HEK293 (cell line): ENCODE measurements around the gene GPC2.

ENCODE experiments used
- CTCF ChIA-PET: fragments of 350-600 bp; formaldehyde crosslinking; extraction: SDS; loops from one replicate; lab custom pipeline; 2021; ENCODE audit warnings: antibody characterized with exemption; lab: Yijun Ruan, JAX
- POLR2A ChIA-PET: fragments of 300-600 bp; formaldehyde crosslinking; extraction: SDS; loops from one replicate; lab custom pipeline; 2020; ENCODE audit warnings: antibody characterized with exemption, inconsistent platforms; lab: Yijun Ruan, JAX
- H3K27ac ChIP-seq: fragments of 200-500 bp; sonication (Bioruptor generic); 2 replicates; pipeline ENCODE4 v1.5.1; 2014; ENCODE audit warnings: low read depth, low read length, control low read depth, inconsistent platforms; ENCODE audit errors: extremely low read depth
- H3K36me3 ChIP-seq, 2 experiments: fragments of 200-500 bp in 1 of 2; sonication (Bioruptor generic) in 1 of 2; 1 replicate in 1 of 2; 2 replicates in 1 of 2; pipeline ENCODE4 v1.5.1; 2014 to 2017; ENCODE audit warnings: inconsistent platforms in 2 of 2, low read length in 2 of 2; ENCODE audit not compliant: control insufficient read depth in 2 of 2, insufficient read depth in 1 of 2
- H3K4me1 ChIP-seq: fragments of 200-500 bp; sonication (Bioruptor generic); 2 replicates; pipeline ENCODE4 v1.5.1; 2014; ENCODE audit warnings: mild to moderate bottlenecking, low read length, inconsistent platforms; ENCODE audit not compliant: control insufficient read depth, insufficient read depth
- H3K4me3 ChIP-seq: 2 replicates; pipeline ENCODE4 v1.5.1; 2011; ENCODE audit warnings: low read depth, mild to moderate bottlenecking, control low read depth, low read length, moderate library complexity
- H3K9me3 ChIP-seq: fragments of 200-500 bp; sonication (Bioruptor generic); 2 replicates; pipeline ENCODE4 v1.5.1; 2014; ENCODE audit warnings: low read depth, low read length, inconsistent platforms; ENCODE audit not compliant: control insufficient read depth, insufficient read depth
- AEBP2 ChIP-seq: fragments of 450-650 bp; formaldehyde crosslinking; IDR thresholded peaks from 2 replicates; pipeline ENCODE4 v1.5.1; 2016; ENCODE audit warnings: missing biosample characterization, missing genetic modification characterization, borderline replicate concordance
- EGR2 ChIP-seq: fragments of 450-650 bp; formaldehyde crosslinking; IDR thresholded peaks from 2 replicates; pipeline ENCODE4 v1.5.1; 2016; ENCODE audit warnings: low read depth, missing biosample characterization, missing genetic modification characterization
- GLI4 ChIP-seq: fragments of 450-650 bp; formaldehyde crosslinking; IDR thresholded peaks from 2 replicates; pipeline ENCODE4 v1.5.1; 2016; ENCODE audit warnings: missing biosample characterization, missing genetic modification characterization
- GLIS2 ChIP-seq: fragments of 450-650 bp; formaldehyde crosslinking; IDR thresholded peaks from 2 replicates; pipeline ENCODE4 v1.5.1; 2016; ENCODE audit warnings: missing biosample characterization, missing genetic modification characterization
- HIC1 ChIP-seq: fragments of 450-650 bp; formaldehyde crosslinking; IDR thresholded peaks from 2 replicates; pipeline ENCODE4 v1.5.1; 2016; ENCODE audit warnings: missing biosample characterization, missing genetic modification characterization
- KLF10 ChIP-seq: fragments of 450-650 bp; IDR thresholded peaks from 2 replicates; pipeline ENCODE4 v1.5.1; 2018; ENCODE audit warnings: missing biosample characterization, mild to moderate bottlenecking, missing genetic modification characterization
- KLF8 ChIP-seq: fragments of 450-650 bp; formaldehyde crosslinking; IDR thresholded peaks from 2 replicates; pipeline ENCODE4 v1.5.1; 2016; ENCODE audit warnings: missing biosample characterization, missing genetic modification characterization
- SP2 ChIP-seq: fragments of 450-650 bp; formaldehyde crosslinking; IDR thresholded peaks from 2 replicates; pipeline ENCODE4 v1.5.1; 2016; ENCODE audit warnings: missing biosample characterization, missing genetic modification characterization
- ZBTB10 ChIP-seq: fragments of 450-650 bp; formaldehyde crosslinking; IDR thresholded peaks from 2 replicates; pipeline ENCODE4 v1.5.1; 2016; ENCODE audit warnings: missing biosample characterization, missing genetic modification characterization
- ZBTB26 ChIP-seq: fragments of 450-650 bp; formaldehyde crosslinking; optimal IDR thresholded peaks from 2 replicates; pipeline ENCODE3; 2016; ENCODE audit warnings: missing biosample characterization, mild to moderate bottlenecking, missing genetic modification characterization
- ZBTB44 ChIP-seq: fragments of 450-650 bp; IDR thresholded peaks from 2 replicates; pipeline ENCODE4 v1.5.1; 2018; ENCODE audit warnings: missing biosample characterization, mild to moderate bottlenecking, missing genetic modification characterization
- ZFHX2 ChIP-seq: fragments of 450-650 bp; formaldehyde crosslinking; conservative IDR thresholded peaks from 2 replicates; pipeline ENCODE4 v1.5.1; 2016; ENCODE audit warnings: missing biosample characterization, missing genetic modification characterization
- ZFP41 ChIP-seq: fragments of 450-650 bp; formaldehyde crosslinking; IDR thresholded peaks from 2 replicates; pipeline ENCODE4 v1.5.1; 2016; ENCODE audit warnings: missing biosample characterization, missing genetic modification characterization, borderline replicate concordance
- ZIC2 ChIP-seq: fragments of 450-650 bp; formaldehyde crosslinking; IDR thresholded peaks from 2 replicates; pipeline ENCODE4 v1.5.1; 2016; ENCODE audit warnings: missing biosample characterization, missing genetic modification characterization
- ZNF184 ChIP-seq: fragments of 450-650 bp; IDR thresholded peaks from 2 replicates; pipeline ENCODE4 v1.5.1; 2018; ENCODE audit warnings: missing biosample characterization, mild to moderate bottlenecking, missing genetic modification characterization
- ZNF19 ChIP-seq: fragments of 450-650 bp; formaldehyde crosslinking; IDR thresholded peaks from 2 replicates; pipeline ENCODE4; 2016; ENCODE audit warnings: missing biosample characterization, missing genetic modification characterization, low read depth
- ZNF24 ChIP-seq: fragments of 450-650 bp; formaldehyde crosslinking; IDR thresholded peaks from 2 replicates; pipeline ENCODE4 v1.5.1; 2016; ENCODE audit warnings: missing biosample characterization, missing genetic modification characterization
- ZNF366 ChIP-seq: fragments of 450-650 bp; formaldehyde crosslinking; conservative IDR thresholded peaks from 2 replicates; pipeline ENCODE4 v1.5.1; 2016; ENCODE audit warnings: missing biosample characterization, missing genetic modification characterization
- ZNF501 ChIP-seq: fragments of 450-650 bp; formaldehyde crosslinking; IDR thresholded peaks from 2 replicates; pipeline ENCODE4 v1.5.1; 2016; ENCODE audit warnings: missing biosample characterization, missing genetic modification characterization
- ZNF544 ChIP-seq: fragments of 450-650 bp; formaldehyde crosslinking; IDR thresholded peaks from 2 replicates; pipeline ENCODE4 v1.5.0; 2017; ENCODE audit warnings: missing biosample characterization, missing genetic modification characterization
- ZSCAN18 ChIP-seq: fragments of 450-650 bp; formaldehyde crosslinking; IDR thresholded peaks from 2 replicates; pipeline ENCODE4 v1.5.1; 2016; ENCODE audit warnings: missing biosample characterization, missing genetic modification characterization
- ZSCAN4 ChIP-seq: fragments of 450-650 bp; formaldehyde crosslinking; IDR thresholded peaks from 2 replicates; pipeline ENCODE4 v1.5.1; 2017; ENCODE audit warnings: missing biosample characterization, missing genetic modification characterization
- ZXDB ChIP-seq: fragments of 450-650 bp; formaldehyde crosslinking; IDR thresholded peaks from 2 replicates; pipeline ENCODE4 v1.5.1; 2016; ENCODE audit warnings: missing biosample characterization, missing genetic modification characterization

Gene GPC2

GRCh38 chr7:100148559-100149328 lies 28.4 kb downstream of the GPC2 start, which contains the start of gene LAMTOR4:
LAMTOR4 (plus strand) TSS chr7:100148918; CDS start chr7:100148973, 55 bp downstream.
- POLR2A ChIA-PET, result interaction anchor here (0.6 to 3.5 kb wide), 26 partner anchors 8 to 281 kb away, joined by 3 to 38 read pairs (median 6); partner anchors contain the start of genes AP4M1, GAL3ST4, GPC2 and MBLAC1
- CTCF ChIA-PET, result interaction anchor here (1.0 kb wide), 1 partner anchor 16 kb away, joined by 7 read pairs; no protein-coding TSS in a partner anchor
- Histone ChIP-seq H3K27ac (peak within 1 kb of the TSS; percentile 68), H3K9me3 (no peaks in the 10 kb centered on the region), H3K4me1 (peaks cover 10% of the 10 kb centered on the region), H3K4me3 (peak within 1 kb of the TSS; percentile 74), H3K36me3 (peaks cover 15 to 23% of the 10 kb centered on the region in 2 experiments; a peak in 2 of 3 replicates)
- TF ChIP-seq ZBTB10 (tag by site-specific recombination) (peak; percentile 97), ZNF19 (tag by site-specific recombination) (no peak), ZNF24 (tag by site-specific recombination) (peak; percentile 54; the same call in 1 of the 2 replicates), GLIS2 (peak; percentile 99), ZIC2 (tag by site-specific recombination) (peak; percentile 82), ZXDB (tag by site-specific recombination) (peak; percentile 48), ZBTB26 (tag by site-specific recombination) (peak; percentile 42), ZNF544 (tag by site-specific recombination) (no peak), AEBP2 (tag by site-specific recombination) (no peak; the same call in 1 of the 2 replicates), ZFHX2 (tag by site-specific recombination) (peak; percentile 70), ZNF501 (tag by site-specific recombination) (peak; percentile 93), ZNF184 (no peak), ZFP41 (tag by site-specific recombination) (no peak), HIC1 (tag by site-specific recombination) (no peak), ZSCAN18 (tag by site-specific recombination) (no peak), ZSCAN4 (tag by site-specific recombination) (no peak), ZNF366 (tag by site-specific recombination) (peak; percentile 63), SP2 (tag by site-specific recombination) (peak; percentile 100), KLF10 (tag by site-specific recombination) (no peak), ZBTB44 (no peak), EGR2 (tag by site-specific recombination) (peak; percentile 60; the same call in 1 of the 2 replicates), GLI4 (tag by site-specific recombination) (peak; percentile 63; the same call in 1 of the 2 replicates), KLF8 (tag by site-specific recombination) (peak; percentile 51)
